Uterus (tissue), 4 donors: Measurements from ENCODE around the gene ZNF501. TPM values are rescaled to one million over a fixed set of nuclear protein-coding genes. Genes with fewer than 3 reads are reported as not detected.

Source experiments
- DNase-seq, 2 donors: peaks; one replicate each; pipeline ENCODE4 v3.0.0-alpha.2; 2019 to 2020
- H3K27ac ChIP-seq, 2 donors: fragments of 200-600 bp; sonication (generic); 1 replicate in 1 of 2; 2 replicates in 1 of 2; pipeline ENCODE4 v1.5.1; 2016 to 2018
- H3K27me3 ChIP-seq, 2 donors: fragments of 200-600 bp; sonication (generic); one replicate each; pipeline ENCODE4 v1.5.1; 2018 to 2019; ENCODE audit warnings: control low read depth in 1 of 2
- H3K36me3 ChIP-seq, 2 donors: fragments of 200-600 bp; sonication (generic); one replicate each; pipeline ENCODE4 v1.5.1; 2019; ENCODE audit warnings: control low read depth in 1 of 2
- H3K4me1 ChIP-seq, 2 donors: fragments of 200-600 bp; sonication (generic); one replicate each; pipeline ENCODE4 v1.5.1; 2018 to 2019; ENCODE audit warnings: control low read depth in 1 of 2
- H3K4me3 ChIP-seq, 2 donors: fragments of 200-600 bp; sonication (generic); 1 replicate in 1 of 2; 2 replicates in 1 of 2; pipeline ENCODE4 v1.5.1; 2018 to 2019; ENCODE audit warnings: mild to moderate bottlenecking in 1 of 2
- H3K9me3 ChIP-seq, 2 donors: fragments of 200-600 bp; sonication (generic); one replicate each; pipeline ENCODE4 v1.5.1; 2019; ENCODE audit warnings: control low read depth in 1 of 2
- POLR2A ChIP-seq, 2 donors: fragments of 450-650 bp; IDR thresholded peaks; one replicate each; pipeline ENCODE4 v1.6.1; 2016; ENCODE audit warnings: antibody characterized with exemption in 2 of 2, mild to moderate bottlenecking in 1 of 2, moderate library complexity in 1 of 2
- intact Hi-C: fragments of 100-400 bp; cut with DNase I; formaldehyde crosslinking; loops from one replicate; pipeline ENCODE4 v1.15.1; 2023; ENCODE audit warnings: low total_unique reads
- total RNA-seq, 4 donors: library from RNA; depleted of rRNA in 3 of 4; stranded (reverse); fragments of >200 nt in 3 of 4; gene quantifications; one replicate each; pipeline versions ENCODE4 v1.1.0 to v1.2.4, GENCODE V29; 2014 to 2023
- TF ChIP-seq, protein P1 (sequence below), 4 experiments: fragments of 200-600 bp in 2 of 4; fragments of 450-650 bp in 2 of 4; sonication (generic) in 2 of 4; IDR thresholded peaks; one replicate each; pipeline ENCODE4 v1.5.1; 2016 to 2019; ENCODE audit warnings: antibody characterized with exemption in 4 of 4, mild to moderate bottlenecking in 2 of 4, moderate library complexity in 1 of 4
- donor health status: DM: yes; HTN: yes; CAD: no.

ZNF501 gene
- total RNA-seq, 4 donors from 2014 or later: 6.0 to 319 (median 16.2) TPM

DNA sequence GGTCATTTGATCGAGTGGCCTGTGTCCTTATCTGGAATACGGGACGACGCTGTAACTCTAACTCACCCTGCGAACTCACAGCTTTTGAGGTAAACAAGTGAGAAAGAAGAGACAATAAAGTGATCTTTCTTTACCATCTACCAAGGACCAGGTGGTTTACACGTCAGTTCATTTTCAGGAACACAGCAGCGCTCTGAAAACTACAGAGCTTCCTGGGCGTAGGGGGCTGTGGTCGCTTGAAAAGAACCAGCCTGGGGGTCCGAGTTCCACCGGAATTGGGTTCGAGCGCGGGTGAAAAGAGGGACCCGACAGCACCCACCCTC is 31.6 kb downstream of the ZNF501 start:
- intact Hi-C loops: no loop called here
- no peaks in the 10 kb centered on the region for H3K36me3 ChIP-seq
- H3K27me3 ChIP-seq: no peaks in the 10 kb centered on the region
- DNase-seq: no peak
- peak overlapping the region; percentile 83 to 85 for H3K4me3 ChIP-seq
- peak overlapping the region; percentile 61 to 74 for H3K27ac ChIP-seq
- H3K4me1 ChIP-seq: peaks cover 0 to 4% of the 10 kb centered on the region in 2 donors
- no peak for TF ChIP-seq POLR2A (IDR thresholded peaks at IDR 0.05)
- TF ChIP-seq, protein P1, sequence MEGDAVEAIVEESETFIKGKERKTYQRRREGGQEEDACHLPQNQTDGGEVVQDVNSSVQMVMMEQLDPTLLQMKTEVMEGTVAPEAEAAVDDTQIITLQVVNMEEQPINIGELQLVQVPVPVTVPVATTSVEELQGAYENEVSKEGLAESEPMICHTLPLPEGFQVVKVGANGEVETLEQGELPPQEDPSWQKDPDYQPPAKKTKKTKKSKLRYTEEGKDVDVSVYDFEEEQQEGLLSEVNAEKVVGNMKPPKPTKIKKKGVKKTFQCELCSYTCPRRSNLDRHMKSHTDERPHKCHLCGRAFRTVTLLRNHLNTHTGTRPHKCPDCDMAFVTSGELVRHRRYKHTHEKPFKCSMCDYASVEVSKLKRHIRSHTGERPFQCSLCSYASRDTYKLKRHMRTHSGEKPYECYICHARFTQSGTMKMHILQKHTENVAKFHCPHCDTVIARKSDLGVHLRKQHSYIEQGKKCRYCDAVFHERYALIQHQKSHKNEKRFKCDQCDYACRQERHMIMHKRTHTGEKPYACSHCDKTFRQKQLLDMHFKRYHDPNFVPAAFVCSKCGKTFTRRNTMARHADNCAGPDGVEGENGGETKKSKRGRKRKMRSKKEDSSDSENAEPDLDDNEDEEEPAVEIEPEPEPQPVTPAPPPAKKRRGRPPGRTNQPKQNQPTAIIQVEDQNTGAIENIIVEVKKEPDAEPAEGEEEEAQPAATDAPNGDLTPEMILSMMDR (IDR thresholded peaks at IDR 0.05): no peak
- H3K9me3 ChIP-seq: no peaks in the 10 kb centered on the region

DNA sequence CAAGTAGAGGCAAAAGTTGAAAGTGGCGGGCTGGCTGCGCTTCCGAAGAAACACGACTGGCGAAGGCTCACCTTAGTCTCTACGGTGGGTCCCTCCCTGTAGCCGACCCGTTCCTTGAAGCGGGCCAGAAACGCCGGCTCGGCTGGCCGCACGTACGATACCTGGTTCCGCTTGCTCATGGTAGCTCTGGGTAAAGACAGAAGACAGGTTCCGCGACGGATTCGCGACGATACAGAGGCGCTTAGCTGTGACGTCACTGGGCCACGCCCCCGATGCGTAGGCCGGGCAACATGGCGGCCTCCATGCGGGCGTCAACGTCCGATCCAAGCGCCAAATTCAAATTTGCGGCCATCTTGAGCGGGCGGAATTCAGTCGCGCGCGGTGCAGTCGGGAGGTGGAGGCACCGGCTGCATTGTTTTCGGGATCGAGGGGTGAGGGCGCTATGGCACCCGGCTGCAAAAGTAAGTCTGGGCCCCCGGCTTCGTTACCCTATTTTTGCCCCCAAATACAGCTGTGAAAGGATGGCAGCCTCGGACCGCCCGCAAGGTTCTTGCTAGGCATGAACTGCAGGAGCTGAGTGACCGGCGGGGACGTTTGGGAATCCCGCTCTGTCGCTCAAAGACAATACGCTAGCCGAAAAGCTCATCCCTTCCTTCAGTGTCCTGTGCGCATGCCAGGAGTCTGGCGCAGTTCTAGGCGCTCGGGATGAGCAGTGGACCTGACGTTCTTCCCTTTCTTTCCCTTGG is 32.2 kb downstream of the ZNF501 start, which contains the start of the genes KIAA1143 and KIF15:
TSS of gene KIAA1143 (minus strand) at position 196 of the 746 bp plus-strand sequence. CDS start at position 179, 17 bp downstream.
TSS of gene KIF15 (plus strand) at position 371 of the 746 bp plus-strand sequence. CDS start at position 443, 72 bp downstream.
- intact Hi-C loops: no loop called here
- Histone ChIP-seq H3K36me3 (no peaks in the 10 kb centered on the region), H3K4me1 (peaks cover 0 to 4% of the 10 kb centered on the region in 2 donors), H3K27me3 (no peaks in the 10 kb centered on the region), H3K9me3 (no peaks in the 10 kb centered on the region), H3K4me3 (peak within 1 kb of the TSS; percentile 83 to 85), H3K27ac (peak within 1 kb of the TSS; percentile 61 to 74)
- peak; percentile 95 for DNase-seq
- TF ChIP-seq, protein P1 (IDR thresholded peaks at IDR 0.05): peak in 2 of 4 experiments; percentile 22 to 26
- TF ChIP-seq POLR2A (IDR thresholded peaks at IDR 0.05): peak; percentile 37 to 61

DNA sequence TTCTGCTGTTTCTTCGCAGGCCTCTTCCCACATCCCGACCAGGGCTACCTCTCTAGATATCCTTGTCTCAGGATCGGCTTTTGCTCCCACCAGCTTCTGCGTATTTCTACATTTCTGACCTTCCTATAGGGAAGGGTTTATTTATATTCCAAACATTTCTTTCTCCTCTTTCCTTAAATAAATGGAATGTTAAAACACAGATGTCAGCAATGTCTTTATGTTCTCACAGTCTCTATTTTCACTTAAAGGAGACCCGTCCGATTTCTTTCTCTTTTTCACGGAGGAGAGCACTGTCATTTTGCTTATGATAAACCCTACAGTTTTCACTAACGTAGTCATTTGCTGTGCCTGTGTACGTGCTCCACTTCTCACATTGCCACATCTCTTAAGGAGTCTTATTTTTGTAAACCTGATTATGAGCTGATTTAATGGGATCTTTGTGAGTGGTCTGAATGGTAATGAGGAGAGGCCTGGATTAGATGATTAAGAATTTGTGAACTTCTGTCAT is 32.8 kb downstream of the ZNF501 start:
- H3K27ac ChIP-seq: no peak overlapping the region
- H3K27me3 ChIP-seq: no peaks in the 10 kb centered on the region
- no peak for DNase-seq
- no peaks in the 10 kb centered on the region for H3K36me3 ChIP-seq
- H3K4me1 ChIP-seq: peaks cover 0 to 4% of the 10 kb centered on the region in 2 donors
- intact Hi-C loops: no loop called here
- no peak for TF ChIP-seq POLR2A (IDR thresholded peaks at IDR 0.05)
- TF ChIP-seq, protein P1 (IDR thresholded peaks at IDR 0.05): no peak
- H3K4me3 ChIP-seq: peak overlapping the region; percentile 83 to 85
- H3K9me3 ChIP-seq: no peaks in the 10 kb centered on the region

DNA sequence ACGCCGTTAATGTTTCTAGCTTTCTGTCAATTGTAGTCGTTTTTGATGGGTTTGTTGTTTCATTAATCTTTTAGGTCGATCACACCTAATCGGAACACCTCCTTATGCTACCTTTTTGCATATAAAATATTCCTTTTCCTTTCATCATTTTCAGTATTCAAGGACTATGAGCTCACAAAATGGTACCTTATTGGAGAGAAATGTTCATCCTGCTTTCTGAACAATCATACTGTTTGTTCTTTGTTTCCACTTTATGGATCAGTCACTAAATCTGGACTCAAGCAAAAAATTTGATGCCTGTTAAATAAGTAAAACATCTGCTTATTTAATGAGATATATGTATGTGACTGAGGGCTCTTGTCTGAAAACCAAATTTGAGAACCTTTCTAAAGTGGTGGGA is 33.3 kb downstream of the ZNF501 start:
- no peaks in the 10 kb centered on the region for H3K9me3 ChIP-seq
- no peak overlapping the region for H3K4me3 ChIP-seq
- TF ChIP-seq, protein P1 (IDR thresholded peaks at IDR 0.05): no peak
- TF ChIP-seq POLR2A (IDR thresholded peaks at IDR 0.05): no peak
- DNase-seq: no peak
- no peaks in the 10 kb centered on the region for H3K36me3 ChIP-seq
- peaks cover 0 to 4% of the 10 kb centered on the region in 2 donors for H3K4me1 ChIP-seq
- H3K27me3 ChIP-seq: no peaks in the 10 kb centered on the region
- intact Hi-C loops: no loop called here
- H3K27ac ChIP-seq: no peak overlapping the region

DNA sequence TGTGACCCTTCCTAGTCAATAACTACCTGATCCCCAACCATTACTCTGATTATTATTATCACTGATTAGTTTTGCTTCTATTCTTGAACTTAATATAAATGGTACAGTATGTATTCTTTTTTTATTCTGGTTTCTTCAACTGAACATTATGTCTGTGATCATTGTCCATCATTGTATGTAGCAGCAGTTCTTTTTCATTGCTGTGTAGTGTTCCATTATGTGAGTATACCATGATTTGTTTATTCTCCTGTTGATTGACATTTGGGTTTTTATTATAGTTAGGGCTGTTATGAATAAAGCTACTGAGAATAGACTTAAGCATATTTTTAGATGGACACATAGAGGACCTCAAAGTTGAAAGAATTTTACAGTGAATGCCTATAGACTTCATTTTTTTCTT is 34.8 kb downstream of the ZNF501 start:
- TF ChIP-seq, protein P1 (IDR thresholded peaks at IDR 0.05): no peak
- TF ChIP-seq POLR2A (IDR thresholded peaks at IDR 0.05): no peak
- DNase-seq: no peak
- intact Hi-C loops: no loop called here
- H3K27me3 ChIP-seq: no peaks in the 10 kb centered on the region
- no peaks in the 10 kb centered on the region for H3K36me3 ChIP-seq
- H3K4me1 ChIP-seq: peaks cover 0 to 4% of the 10 kb centered on the region in 2 donors
- no peak overlapping the region for H3K4me3 ChIP-seq
- no peaks in the 10 kb centered on the region for H3K9me3 ChIP-seq
- no peak overlapping the region for H3K27ac ChIP-seq
